Fibroblast of skin of right biceps (primary cell): ENCODE measurements around the gene NR0B2.
A peak's percentile ranks its signal among the peaks of the same experiment; 100 is the strongest.
"Not testable (repeated sequence)": the region's sequence is repeated elsewhere in the genome, so short reads cannot be mapped to it uniquely, and the experiment has no call there.

Experiments used
- DNase-seq: peaks from one replicate; pipeline ENCODE4 v3.0.0-alpha.2; 2013

Gene NR0B2

DNA sequence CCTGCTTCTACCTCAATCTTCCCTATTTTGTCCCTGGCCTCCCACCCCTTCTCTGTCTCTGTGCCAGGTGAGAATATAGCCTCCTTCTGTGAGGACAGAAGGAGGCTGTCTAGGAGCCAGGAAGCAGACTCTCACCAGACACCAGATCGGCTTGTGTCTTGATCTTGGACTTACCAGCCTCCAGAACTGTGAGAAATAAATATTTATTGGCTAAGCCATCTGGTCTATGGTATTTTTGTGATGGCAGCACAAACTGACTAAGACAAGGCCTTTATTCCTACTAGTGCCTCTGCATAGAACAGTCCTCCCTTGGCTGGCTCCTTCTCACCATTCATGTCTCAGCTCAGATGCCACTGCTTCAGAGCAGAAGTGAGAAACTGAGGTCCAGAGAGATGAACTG, 25.5 kb downstream of the NR0B2 start:
- DNase-seq: no peak

DNA sequence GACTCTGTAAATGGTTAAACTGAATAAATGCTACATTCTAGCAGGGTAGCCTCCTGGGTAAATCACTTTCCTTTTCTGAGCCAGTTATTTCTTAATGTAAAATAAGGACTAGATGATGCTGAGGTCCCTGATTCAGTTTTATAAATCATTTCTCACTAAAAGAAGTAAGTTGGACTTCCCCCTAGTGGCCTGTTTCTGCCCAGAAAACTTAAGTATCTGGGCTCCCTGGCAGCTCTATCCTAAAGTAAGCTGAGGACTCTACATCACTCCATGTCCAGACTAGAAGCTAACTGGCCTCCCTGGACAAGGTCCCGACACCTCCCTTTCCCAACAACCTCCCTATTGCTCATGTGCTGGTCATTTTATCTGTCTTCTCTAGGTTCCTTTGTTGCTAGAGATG, 26.6 kb downstream of the NR0B2 start:
- peak; percentile 24 for DNase-seq

DNA sequence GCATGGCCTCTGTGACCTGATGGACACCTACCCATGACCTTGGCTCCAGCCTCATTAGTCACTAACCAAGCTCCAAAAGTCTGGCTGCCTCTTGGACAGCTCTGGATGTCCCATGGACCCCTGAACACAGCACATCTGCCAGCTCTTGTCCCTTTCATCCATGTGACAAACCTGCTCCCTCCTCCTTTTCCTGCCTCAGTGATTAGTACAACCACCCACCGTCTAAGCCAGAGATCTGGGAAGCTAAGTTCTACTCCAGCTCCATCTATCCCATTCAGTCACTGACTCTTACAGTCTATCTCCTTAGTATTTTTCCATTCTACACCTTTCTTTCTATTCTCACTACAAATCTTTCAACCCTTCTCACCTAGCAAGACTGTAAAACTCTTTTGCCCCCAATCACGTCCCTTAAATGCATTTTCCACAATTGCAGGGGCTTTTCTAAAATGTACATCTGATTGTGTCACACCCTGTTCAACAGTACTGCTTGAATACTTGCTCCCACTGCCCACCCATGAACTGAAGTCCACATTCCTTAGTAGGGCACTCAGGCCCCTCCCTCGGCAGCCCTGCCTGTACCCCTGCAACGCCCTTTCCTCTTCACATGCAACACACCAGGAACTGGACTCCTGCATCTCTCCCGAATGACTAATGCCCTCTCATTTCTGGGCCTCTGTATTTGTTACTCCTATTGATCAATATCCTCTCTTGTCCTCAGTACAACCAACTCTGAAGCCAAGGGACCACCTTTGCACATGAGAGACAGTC, 30.9 kb downstream of the NR0B2 start:
- DNase-seq: no peak

DNA sequence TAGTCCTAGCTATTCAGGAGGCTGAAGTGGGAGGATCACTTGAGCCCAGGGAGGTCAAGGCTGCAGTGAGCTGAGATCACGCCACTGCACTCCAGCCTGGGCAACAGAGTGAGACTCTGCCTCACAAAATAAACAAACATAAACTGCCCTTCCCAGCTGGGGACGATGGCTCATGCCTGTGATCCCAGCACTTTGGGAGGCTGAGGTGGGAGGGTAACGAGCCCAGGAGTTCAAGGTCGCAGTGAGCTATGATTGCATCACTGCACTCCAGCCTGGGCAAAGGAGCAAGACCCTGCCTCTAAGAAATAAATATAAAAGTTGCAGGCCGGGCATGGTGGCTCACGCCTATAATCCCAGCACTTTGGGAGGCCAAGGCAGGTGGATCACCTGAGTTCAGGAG, 32.2 kb downstream of the NR0B2 start:
- not testable (repeated sequence) for DNase-seq

DNA sequence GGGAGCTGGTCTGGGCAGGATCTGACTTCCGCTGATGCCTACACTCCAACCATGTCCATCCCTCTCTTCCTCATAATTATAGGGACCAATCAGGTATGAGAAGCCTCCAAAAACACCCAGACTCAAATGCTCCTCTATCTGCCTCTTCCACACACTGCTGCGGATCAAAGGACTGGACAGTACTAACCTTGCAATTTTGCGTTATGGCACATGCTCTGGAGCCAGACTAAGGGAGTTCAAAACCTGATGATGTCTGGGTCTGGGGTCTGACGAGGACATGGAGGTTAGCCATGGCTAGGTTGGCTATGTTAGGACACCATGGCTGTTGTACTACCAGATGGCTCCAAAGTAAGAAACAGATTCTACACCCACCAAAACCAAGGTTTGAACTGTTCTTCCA, 34.0 kb downstream of the NR0B2 start:
- no peak for DNase-seq

DNA sequence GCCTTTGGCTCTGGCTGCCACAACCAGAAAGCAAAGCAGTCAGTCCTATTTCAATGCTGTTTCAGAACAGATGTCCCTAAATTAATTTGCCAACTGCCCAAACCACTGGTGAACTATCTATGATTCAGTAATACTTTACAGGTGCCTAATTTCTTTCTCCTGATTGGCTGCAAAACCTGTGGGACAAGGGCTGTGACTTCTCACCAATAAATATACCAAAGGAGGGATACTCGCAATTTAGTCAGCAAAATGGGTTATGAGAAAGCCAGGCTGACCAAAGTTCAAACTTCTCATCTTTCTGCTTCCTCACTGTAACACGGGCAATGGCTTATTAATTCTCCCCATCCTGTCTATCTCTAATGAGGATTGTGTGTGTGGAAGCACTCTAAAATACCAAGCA, 36.4 kb downstream of the NR0B2 start:
- DNase-seq: no peak

DNA sequence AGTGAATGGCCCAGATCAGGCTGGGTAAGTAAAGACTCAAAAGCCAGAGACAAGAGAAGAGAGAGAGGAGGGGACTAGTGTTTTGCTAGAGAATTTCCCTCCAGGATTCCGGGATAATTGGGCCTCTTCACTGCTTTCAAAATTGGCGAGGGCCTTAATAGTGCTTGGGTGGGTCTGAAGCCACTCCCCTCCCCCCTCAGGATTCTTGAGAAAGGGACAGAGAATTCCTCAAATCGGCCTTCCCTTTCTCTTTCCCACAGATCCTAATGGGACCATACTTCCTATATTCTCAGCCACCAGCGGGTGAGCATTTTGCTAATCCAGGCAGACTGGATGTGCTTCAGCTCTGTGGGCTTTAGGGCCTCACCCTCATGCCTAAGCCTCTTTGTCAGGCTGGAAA, 38.9 kb downstream of the NR0B2 start:
- no peak for DNase-seq

DNA sequence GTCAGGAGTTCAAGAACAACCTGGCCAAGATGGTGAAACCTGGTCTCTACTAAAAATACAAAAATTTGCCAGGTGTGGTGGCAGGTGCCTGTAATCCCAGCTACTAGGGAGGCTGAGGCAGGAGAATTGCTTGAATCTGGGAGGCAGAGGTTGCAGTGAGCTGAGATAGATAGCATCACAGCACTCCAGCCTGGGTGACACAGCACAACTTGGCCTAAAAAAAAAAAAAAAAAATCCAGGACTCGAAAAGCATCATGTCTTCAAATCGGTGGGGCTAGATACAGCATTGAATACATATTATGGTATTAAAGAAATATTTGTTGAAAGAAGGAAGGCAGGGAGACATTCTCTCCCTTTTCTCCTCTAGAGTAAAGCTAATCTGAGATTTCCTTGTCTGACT, 40.7 kb downstream of the NR0B2 start:
- not testable (repeated sequence) for DNase-seq

DNA sequence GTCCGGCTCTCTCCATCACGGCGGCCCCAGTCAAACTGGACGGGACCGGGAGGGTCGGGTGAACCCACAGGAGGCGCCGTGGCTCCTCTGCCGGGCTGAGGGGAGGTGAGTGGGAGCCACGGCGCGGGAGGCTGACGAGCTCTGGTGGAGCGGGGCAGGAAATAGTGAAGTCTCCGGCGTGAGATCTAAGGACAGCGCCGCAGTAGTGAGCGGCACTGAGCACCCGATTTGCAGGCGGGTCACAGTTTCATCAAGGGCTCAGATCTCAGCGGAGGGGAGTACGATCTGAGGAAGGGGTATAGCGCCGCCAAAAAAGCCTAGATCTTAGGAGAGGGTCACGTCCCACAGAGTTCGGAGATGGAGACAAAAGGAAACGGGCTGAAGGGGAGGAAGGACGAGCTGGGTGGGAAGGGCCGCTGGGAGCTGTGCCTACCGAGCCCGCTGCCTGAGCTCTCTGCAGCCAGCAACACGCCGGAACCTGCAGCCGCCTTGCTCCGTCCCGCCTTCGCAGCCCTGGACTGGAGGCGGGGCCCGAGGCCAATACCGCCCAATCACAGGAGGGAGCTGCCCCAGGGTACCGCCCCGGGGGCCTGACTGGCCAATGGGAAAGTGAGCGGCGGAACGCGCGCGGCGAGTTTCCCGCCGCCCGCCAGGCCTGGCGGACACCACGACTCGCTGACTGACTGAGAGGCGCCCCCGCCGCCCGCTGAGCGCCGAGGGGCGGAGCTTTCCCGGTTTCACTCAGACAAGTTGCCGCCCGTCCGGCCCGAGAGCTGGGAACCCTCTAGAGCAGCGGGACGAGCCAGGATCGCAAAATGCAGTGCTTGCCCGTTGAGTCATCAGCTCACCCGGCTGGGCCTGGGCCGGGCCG, 48.9 kb downstream of the NR0B2 start:
- DNase-seq: peak; percentile 98

DNA sequence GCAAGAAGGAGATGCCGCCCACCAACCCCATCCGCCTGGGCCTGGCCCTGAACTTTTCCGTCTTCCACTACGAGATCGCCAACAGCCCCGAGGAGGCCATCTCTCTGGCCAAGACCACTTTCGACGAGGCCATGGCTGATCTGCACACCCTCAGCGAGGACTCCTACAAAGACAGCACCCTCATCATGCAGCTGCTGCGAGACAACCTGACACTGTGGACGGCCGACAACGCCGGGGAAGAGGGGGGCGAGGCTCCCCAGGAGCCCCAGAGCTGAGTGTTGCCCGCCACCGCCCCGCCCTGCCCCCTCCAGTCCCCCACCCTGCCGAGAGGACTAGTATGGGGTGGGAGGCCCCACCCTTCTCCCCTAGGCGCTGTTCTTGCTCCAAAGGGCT, 50.1 kb downstream of the NR0B2 start:
- no peak for DNase-seq

DNA sequence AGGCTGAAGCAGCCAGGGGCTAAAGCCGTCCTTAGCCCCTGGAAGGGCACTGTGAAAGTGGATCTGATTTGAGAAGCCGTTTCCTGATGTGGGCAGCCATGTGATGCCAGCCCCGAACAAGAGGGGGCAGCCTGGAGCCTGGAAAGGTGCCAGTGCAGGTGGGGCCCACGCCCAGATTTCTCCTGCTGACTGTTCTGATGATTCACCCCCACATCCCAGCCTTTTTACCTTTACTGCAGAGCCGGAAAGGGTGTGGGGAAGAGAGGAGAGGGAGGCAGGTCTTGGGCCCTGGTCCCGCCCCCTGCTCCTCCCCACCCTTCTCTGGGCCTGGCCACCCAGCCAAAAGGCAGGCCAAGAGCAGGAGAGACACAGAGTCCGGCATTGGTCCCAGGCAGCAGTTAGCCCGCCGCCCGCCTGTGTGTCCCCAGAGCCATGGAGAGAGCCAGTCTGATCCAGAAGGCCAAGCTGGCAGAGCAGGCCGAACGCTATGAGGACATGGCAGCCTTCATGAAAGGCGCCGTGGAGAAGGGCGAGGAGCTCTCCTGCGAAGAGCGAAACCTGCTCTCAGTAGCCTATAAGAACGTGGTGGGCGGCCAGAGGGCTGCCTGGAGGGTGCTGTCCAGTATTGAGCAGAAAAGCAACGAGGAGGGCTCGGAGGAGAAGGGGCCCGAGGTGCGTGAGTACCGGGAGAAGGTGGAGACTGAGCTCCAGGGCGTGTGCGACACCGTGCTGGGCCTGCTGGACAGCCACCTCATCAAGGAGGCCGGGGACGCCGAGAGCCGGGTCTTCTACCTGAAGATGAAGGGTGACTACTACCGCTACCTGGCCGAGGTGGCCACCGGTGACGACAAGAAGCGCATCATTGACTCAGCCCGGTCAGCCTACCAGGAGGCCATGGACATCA, 50.7 kb downstream of the NR0B2 start, which contains the start of gene SFN:
Gene SFN (plus strand): TSS at position 369 of the 904 bp plus-strand sequence. CDS start 64 bp downstream, at position 433.
- peak; percentile 5 for DNase-seq

DNA sequence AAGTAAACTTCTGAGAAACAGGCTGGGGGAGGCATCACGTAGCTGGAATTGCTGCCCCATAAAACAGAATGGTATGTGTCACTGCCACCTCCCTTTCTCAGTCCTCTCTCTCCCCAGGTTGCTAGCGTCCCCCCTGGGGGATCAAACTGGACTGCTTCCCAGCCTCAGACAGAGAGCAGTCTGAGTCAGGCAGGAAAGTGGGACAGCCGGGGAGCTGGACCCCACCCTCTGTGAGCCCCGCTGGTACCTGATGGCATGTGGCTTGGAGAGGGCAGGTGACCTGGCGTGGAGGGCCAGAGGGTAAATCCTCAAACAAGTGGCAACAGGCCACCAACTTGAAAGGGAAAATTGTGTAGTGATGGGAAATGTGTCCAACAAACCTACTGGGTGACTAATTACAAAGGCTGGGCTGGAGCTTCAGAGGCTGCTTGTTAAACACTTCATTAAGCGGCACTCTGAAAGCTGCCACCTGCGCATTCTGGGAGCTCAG, 51.8 kb downstream of the NR0B2 start:
- DNase-seq: peak; percentile 40
